ENCODE results near the gene ZHX3. TPM values are rescaled to one million over a fixed set of nuclear protein-coding genes. Genes with fewer than 3 reads are reported as not detected.

Gene ZHX3
- total and polyA plus RNA-seq, 2 of the 4 experiments (the other 2 are of a cell fraction), result 25.0 to 28.0 TPM

- no peak overlapping the region for H3K4me3 ChIP-seq (ENCODE audit: insufficient read depth, low read depth, low read length)
- peak overlapping the region; percentile 81 for H3K27ac ChIP-seq (ENCODE audit: insufficient read depth, low read length)
- intact Hi-C loops (cut with micrococcal nuclease), result no loop called here
- H4K8ac ChIP-seq (ENCODE audit: low read depth in 2 of 2, low read length in 2 of 2), result peak overlapping the region; percentile 53 to 78
- H2BK20ac ChIP-seq (ENCODE audit: low read depth, low read length), result peak overlapping the region; percentile 92
- H3K4ac ChIP-seq (ENCODE audit: low read depth, low read length), result peak overlapping the region; percentile 87
- H3K9me3 ChIP-seq (ENCODE audit: control insufficient read depth, insufficient read depth, low read length), result no peaks in the 10 kb centered on the region
- 41% methylated on average over 6 of the region's 15 CpGs; no CpG with 5 or more reads in 1 of the 2 experiments for WGBS, 2 experiments (ENCODE audit: extremely low coverage in 2 of 2, insufficient read length in 1 of 2)
- peaks cover 0 to 3% of the 10 kb centered on the region in 2 experiments; a peak in 1 of 4 replicates for H3K79me1 ChIP-seq (ENCODE audit: low read depth in 1 of 2, low read length in 2 of 2)
- 0 out of 2 replicates have a peak overlapping the region, but pooled peaks have one; percentile 6 for H3K56ac ChIP-seq (ENCODE audit: extremely low read depth, insufficient read depth, low read length)
- CTCF ChIA-PET, result interaction anchor here (2.4 kb wide), 1 partner anchor 162 kb away, joined by 8 read pairs; no protein-coding TSS in a partner anchor
- DNase-seq (peak; percentile 72), ATAC-seq (ENCODE audit: low read depth) (peak; percentile 55)
- peak overlapping the region; percentile 92 for H2AFZ ChIP-seq (replicated peaks; ENCODE audit: low read length, poor library complexity)
- peaks cover 14% of the 10 kb centered on the region for H3K9me1 ChIP-seq (ENCODE audit: insufficient read depth, low read length)
- H3K18ac ChIP-seq (ENCODE audit: low read depth, low read length), result peak overlapping the region; percentile 88
- BruUV-seq (replicated peaks), result no TSS peak
- H3K23ac ChIP-seq (ENCODE audit: low read depth, low read length), result peak overlapping the region; percentile 84
- H4K20me1 ChIP-seq (ENCODE audit: insufficient read depth, low read length), result no peaks in the 10 kb centered on the region
- peak overlapping the region; percentile 59 for H2BK120ac ChIP-seq (ENCODE audit: low read depth, low read length)
- POLR2A ChIA-PET (ENCODE audit: unreplicated experiment), result no interaction called here
- peak overlapping the region; percentile 27 for H3K4me2 ChIP-seq (ENCODE audit: low read depth, low read length)
- TF ChIP-seq MAZ (IDR thresholded peaks at IDR 0.05; ENCODE audit: borderline replicate concordance, low read depth, low read length) (no peak), SMC3 (IDR thresholded peaks at IDR 0.05; ENCODE audit: low read depth, low read length) (no peak), FOS (IDR thresholded peaks at IDR 0.05; ENCODE audit: low read depth, low read length) (no peak), RCOR1 (IDR thresholded peaks at IDR 0.05; ENCODE audit: insufficient replicate concordance, low read length) (no peak), NFE2L2 (IDR thresholded peaks at IDR 0.05; ENCODE audit: low read depth, low read length) (no peak), RFX5 (IDR thresholded peaks at IDR 0.05; ENCODE audit: low read depth, low read length) (no peak), BHLHE40 (IDR thresholded peaks at IDR 0.05; ENCODE audit: low read depth, low read length) (no peak), RAD21 (IDR thresholded peaks at IDR 0.05; ENCODE audit: low read length) (no peak), POLR2A (IDR thresholded peaks at IDR 0.05; ENCODE audit: low read depth, low read length) (no peak), ELK1 (IDR thresholded peaks at IDR 0.05; ENCODE audit: borderline replicate concordance, low read depth, low read length) (no peak), MAFK (IDR thresholded peaks at IDR 0.05; ENCODE audit: low read depth, low read length) (no peak), CHD1 (IDR thresholded peaks at IDR 0.05; ENCODE audit: low read depth, low read length) (no peak), CEBPB (IDR thresholded peaks at IDR 0.05; ENCODE audit: low read depth, low read length) (no peak), MXI1 (IDR thresholded peaks at IDR 0.05; ENCODE audit: borderline replicate concordance, low read depth, low read length) (no peak)
- TF ChIP-seq, protein P1, sequence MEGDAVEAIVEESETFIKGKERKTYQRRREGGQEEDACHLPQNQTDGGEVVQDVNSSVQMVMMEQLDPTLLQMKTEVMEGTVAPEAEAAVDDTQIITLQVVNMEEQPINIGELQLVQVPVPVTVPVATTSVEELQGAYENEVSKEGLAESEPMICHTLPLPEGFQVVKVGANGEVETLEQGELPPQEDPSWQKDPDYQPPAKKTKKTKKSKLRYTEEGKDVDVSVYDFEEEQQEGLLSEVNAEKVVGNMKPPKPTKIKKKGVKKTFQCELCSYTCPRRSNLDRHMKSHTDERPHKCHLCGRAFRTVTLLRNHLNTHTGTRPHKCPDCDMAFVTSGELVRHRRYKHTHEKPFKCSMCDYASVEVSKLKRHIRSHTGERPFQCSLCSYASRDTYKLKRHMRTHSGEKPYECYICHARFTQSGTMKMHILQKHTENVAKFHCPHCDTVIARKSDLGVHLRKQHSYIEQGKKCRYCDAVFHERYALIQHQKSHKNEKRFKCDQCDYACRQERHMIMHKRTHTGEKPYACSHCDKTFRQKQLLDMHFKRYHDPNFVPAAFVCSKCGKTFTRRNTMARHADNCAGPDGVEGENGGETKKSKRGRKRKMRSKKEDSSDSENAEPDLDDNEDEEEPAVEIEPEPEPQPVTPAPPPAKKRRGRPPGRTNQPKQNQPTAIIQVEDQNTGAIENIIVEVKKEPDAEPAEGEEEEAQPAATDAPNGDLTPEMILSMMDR (conservative IDR thresholded peaks at IDR 0.05; ENCODE audit: low read depth, low read length), result no peak
- peaks cover 26% of the 10 kb centered on the region for H3K4me1 ChIP-seq (ENCODE audit: control insufficient read depth, insufficient read depth, low read length)
- peak overlapping the region; percentile 77 for H2BK5ac ChIP-seq (ENCODE audit: low read depth, low read length, poor library complexity, severe bottlenecking)
- H4K91ac ChIP-seq (ENCODE audit: insufficient read depth, low read depth, low read length), result peak overlapping the region; percentile 80
- H3K14ac ChIP-seq (replicated peaks; ENCODE audit: low read depth, low read length), result peak overlapping the region; percentile 79
- H3K36me3 ChIP-seq (ENCODE audit: control insufficient read depth, insufficient read depth, low read length), result no peaks in the 10 kb centered on the region
- dilution Hi-C loops (cut with HindIII; ENCODE audit: low sequenced_read_pairs, unreplicated experiment), result no loop called here
- peak overlapping the region; percentile 82; the same call in 2 of the 3 replicates for H2BK15ac ChIP-seq (ENCODE audit: low read depth, low read length)
- H2AK9ac ChIP-seq (replicated peaks; ENCODE audit: low read depth, low read length, poor library complexity), result peak overlapping the region; percentile 93
- H3K9ac ChIP-seq (ENCODE audit: low read depth, low read length), result no peak overlapping the region; the same call in 1 of the 2 replicates
- peak overlapping the region; percentile 92 for H4K5ac ChIP-seq (ENCODE audit: low read depth, low read length)
- H2AK5ac ChIP-seq (ENCODE audit: low read depth, low read length), result peak overlapping the region; percentile 95
- H3K27me3 ChIP-seq (ENCODE audit: control insufficient read depth, insufficient read depth, low read length), result no peaks in the 10 kb centered on the region
- in situ Hi-C loops (cut with MboI; ENCODE audit: low sequenced_read_pairs), result loop anchor here (5.0 kb wide), 1 partner anchor 102 kb away; no protein-coding TSS in a partner anchor
Measured at GRCh38 chr20:41334443-41335421, 17.2 kb upstream of the ZHX3 start.
